GM12878 (cell line): ENCODE data around the gene CNOT3. TPM values are rescaled to one million over a fixed set of nuclear protein-coding genes. Genes with fewer than 3 reads are reported as not detected.
A peak's percentile ranks its signal among the peaks of the same experiment; 100 is the strongest.

Experiments used
- ATAC-seq: fragments of 200-7000 bp; cut with Tn5 transposase; 3 replicates; pipeline ENCODE4 v1.9.1; 2020; ENCODE audit warnings: mild to moderate bottlenecking, moderate library complexity
- BruUV-seq: library from RNA; stranded (reverse); fragments of 400-500 nt; replicated peaks from 2 replicates; lab custom pipeline; 2021; lab: Mats Ljungman, UMichigan
- CTCF ChIA-PET: fragments of 300-600 bp; sonication (Branson Sonifier 250); formaldehyde crosslinking; extraction: SDS; loops from one replicate; lab custom pipeline; 2021; ENCODE audit warnings: inconsistent platforms; lab: Yijun Ruan, JAX
- POLR2A ChIA-PET: fragments of 350-600 bp; formaldehyde crosslinking; extraction: SDS; loops from one replicate; lab custom pipeline; 2021; ENCODE audit warnings: inconsistent platforms; lab: Charles Lee
- RAD21 ChIA-PET: fragments of 300-600 bp; sonication (Branson Sonifier 250); formaldehyde crosslinking; loops from one replicate; lab custom pipeline; 2023; ENCODE audit warnings: antibody characterized with exemption; ENCODE audit not compliant: unreplicated experiment; lab: Charles Lee
- SMC1A ChIA-PET: fragments of 300-600 bp; sonication (Branson Sonifier 250); formaldehyde crosslinking; loops from one replicate; lab custom pipeline; 2023; ENCODE audit not compliant: unreplicated experiment, uncharacterized antibody; lab: Charles Lee
- DNase-seq: peaks from one replicate; pipeline ENCODE4 v3.0.0-alpha.2; 2011; ENCODE audit warnings: low read depth, low spot score
- FAIRE-seq: peaks from 3 replicates; lab custom pipeline; 2011; peaks lifted over from hg19 to GRCh38; lab: Jason Lieb, UNC
- H2AFZ ChIP-seq: 2 replicates; pipeline ENCODE4 v1.6.0; 2011; ENCODE audit warnings: low read depth, low read length, control low read depth; ENCODE audit not compliant: control insufficient read depth
- H3K27ac ChIP-seq: 2 replicates; pipeline ENCODE4 v1.5.1; 2011; ENCODE audit warnings: control low read depth; ENCODE audit not compliant: control insufficient read depth, insufficient read depth
- H3K27me3 ChIP-seq, 2 experiments: replicated peaks in 1 of 2; 2 replicates each; pipeline versions ENCODE4 v1.6.0 to v1.6.1; 2011; ENCODE audit warnings: low read length in 1 of 2; ENCODE audit not compliant: control insufficient read depth in 2 of 2, insufficient read depth in 2 of 2
- H3K36me3 ChIP-seq, 2 experiments: 2 replicates each; pipeline ENCODE4 v1.5.1; 2011; ENCODE audit warnings: low read length in 1 of 2; ENCODE audit not compliant: control insufficient read depth in 2 of 2, insufficient read depth in 2 of 2
- H3K4me1 ChIP-seq: 2 replicates; pipeline ENCODE4 v1.6.1; 2011; ENCODE audit warnings: mild to moderate bottlenecking, low read length, moderate library complexity, mixed read lengths; ENCODE audit not compliant: control insufficient read depth, insufficient read depth
- H3K4me2 ChIP-seq: 2 replicates; pipeline ENCODE4 v1.6.0; 2011; ENCODE audit warnings: control low read depth; ENCODE audit not compliant: control insufficient read depth, insufficient read depth
- H3K4me3 ChIP-seq: fragments of 200-600 bp; sonication (generic); 2 replicates; pipeline ENCODE4 v1.5.1; 2016
- H3K79me2 ChIP-seq: 2 replicates; pipeline ENCODE4 v1.6.0; 2011; ENCODE audit warnings: low read length; ENCODE audit not compliant: control insufficient read depth, insufficient read depth
- H3K9ac ChIP-seq: 2 replicates; pipeline ENCODE4 v1.8.0; 2011; ENCODE audit warnings: low read length, control low read depth, mixed read lengths; ENCODE audit not compliant: control insufficient read depth, insufficient read depth
- H3K9me3 ChIP-seq: replicated peaks from 3 replicates; pipeline ENCODE4 v1.5.1; 2011; ENCODE audit warnings: mild to moderate bottlenecking, low read length; ENCODE audit not compliant: control insufficient read depth, insufficient read depth
- H4K20me1 ChIP-seq: 2 replicates; pipeline ENCODE4 v1.6.0; 2011; ENCODE audit not compliant: control insufficient read depth, insufficient read depth
- POLR2A ChIP-seq: IDR thresholded peaks from 2 replicates; pipeline ENCODE4 v1.6.1; 2011; ENCODE audit warnings: low read depth, mild to moderate bottlenecking, low read length
- SIX5 ChIP-seq: IDR thresholded peaks from 2 replicates; pipeline ENCODE4 v1.6.1; 2011; ENCODE audit warnings: mild to moderate bottlenecking, low read depth, low read length, moderate library complexity; ENCODE audit not compliant: severe bottlenecking
- WGBS: methylation state at CpG from one replicate; pipeline ENCODE4 v1.1.6; 2016; ENCODE audit warnings: low lambda C conversion rate; ENCODE audit not compliant: insufficient replicate concordance, insufficient coverage; ENCODE audit errors: missing lambda C conversion rate; 5-methylcytosine and 5-hydroxymethylcytosine counted together
- in situ Hi-C: fragments of 300-500 bp; cut with MboI; formaldehyde crosslinking; loops from 9 replicates; pipeline ENCODE4 v1.14.3; 2018; ENCODE audit warnings: mixed read lengths
- intact Hi-C: fragments of 100-400 bp; cut with micrococcal nuclease; formaldehyde crosslinking; loops from one replicate; pipeline ENCODE4 v1.14.2; 2022; ENCODE audit not compliant: unreplicated experiment
- polyA plus RNA-seq, 11 experiments: library from polyadenylated mRNA; depleted of rRNA in 4 of 11; unstranded in 6 of 11; stranded (reverse) in 5 of 11; fragments of >200 nt; fragmentation: Nextera tagmentation in 4 of 11; fragmentation: Illumina TruSeq in 1 of 11; extraction: Ambion mirVana in 4 of 11; extraction: Trizol in 1 of 11; gene quantifications; 1 replicate in 1 of 11; 2 replicates in 10 of 11; pipeline versions ENCODE4 v1.2.1 to v1.2.3, GENCODE V29; 2011 to 2016; ENCODE audit warnings: inconsistent platforms in 2 of 11, missing spikeins in 2 of 11, low read depth in 1 of 11
- total RNA-seq, 4 experiments: library from RNA; depleted of rRNA in 3 of 4; stranded (reverse); fragments of >200 nt in 3 of 4; fragmentation: Illumina TruSeq in 1 of 4; extraction: Trizol in 1 of 4; gene quantifications; 2 replicates each; pipeline versions ENCODE4 v1.2.1 to v1.2.3, GENCODE V29; 2013 to 2021
- TF ChIP-seq, protein P1 (sequence below): IDR thresholded peaks from 2 replicates; pipeline ENCODE4 v1.6.1; 2012; ENCODE audit warnings: low read length, inconsistent platforms

The CNOT3 gene
- total and polyA plus RNA-seq, 10 of the 15 experiments (the other 5 are each of a cell fraction or from before 2014, with no cell fraction given), result 0.14 to 45.1 (median 14.0) TPM

DNA sequence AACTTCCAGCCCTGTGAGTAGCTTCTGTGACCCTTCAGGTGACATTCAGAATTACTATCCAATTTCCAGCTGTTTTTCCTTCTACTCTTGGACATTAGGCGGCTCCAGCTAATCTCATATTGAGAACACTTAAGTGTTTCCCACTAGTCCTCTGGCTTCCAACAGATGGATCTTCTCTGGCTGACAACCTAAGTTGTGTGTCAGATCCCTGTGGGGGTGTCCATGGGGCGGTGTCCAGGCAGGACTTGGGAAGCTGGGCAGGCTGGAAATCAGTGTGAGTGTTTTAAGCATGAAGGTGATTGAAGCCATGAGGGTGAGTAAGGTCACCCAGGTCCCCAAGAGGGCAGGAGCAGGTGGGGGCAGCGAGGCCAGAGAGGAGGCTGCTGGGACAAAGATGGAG lies 10.1 kb downstream of the CNOT3 start:
- ATAC-seq (no peak), FAIRE-seq (no peak), DNase-seq (no peak)
- POLR2A ChIA-PET, result interaction anchor here (2.0 kb wide), 1 partner anchor 11 kb away, joined by 6 read pairs; the partner anchor contains the start of gene LENG1
- Histone ChIP-seq H3K4me3 (no peak overlapping the region), H3K27ac (no peak overlapping the region), H3K9ac (no peak overlapping the region), H3K4me2 (no peak overlapping the region), H3K79me2 (no peaks in the 10 kb centered on the region), H3K36me3 (peaks cover 40 to 45% of the 10 kb centered on the region in 2 experiments; a peak in 3 of 4 replicates), H2AFZ (no peak overlapping the region), H3K4me1 (no peaks in the 10 kb centered on the region), H4K20me1 (no peaks in the 10 kb centered on the region), H3K9me3 (no peaks in the 10 kb centered on the region), H3K27me3 (no peaks in the 10 kb centered on the region)
- SMC1A ChIA-PET, result interaction anchor here (0.6 kb wide), 1 partner anchor 1979 kb away, joined by 3 read pairs; no protein-coding TSS in a partner anchor
- CTCF ChIA-PET, result no interaction called here
- RAD21 ChIA-PET, result no interaction called here
- 0 out of 2 replicates have a peak, but pooled peaks have one; percentile 7 for TF ChIP-seq POLR2A
- TF ChIP-seq SIX5, result no peak
- in situ Hi-C loops (loop anchor here (25.0 kb wide), 1 partner anchor 1515 kb away; the partner anchor contains the start of gene U2AF2), intact Hi-C loops (no loop called here)
- 98% methylated on average over 3 of the region's 3 CpGs for WGBS
- BruUV-seq, result no TSS peak

DNA sequence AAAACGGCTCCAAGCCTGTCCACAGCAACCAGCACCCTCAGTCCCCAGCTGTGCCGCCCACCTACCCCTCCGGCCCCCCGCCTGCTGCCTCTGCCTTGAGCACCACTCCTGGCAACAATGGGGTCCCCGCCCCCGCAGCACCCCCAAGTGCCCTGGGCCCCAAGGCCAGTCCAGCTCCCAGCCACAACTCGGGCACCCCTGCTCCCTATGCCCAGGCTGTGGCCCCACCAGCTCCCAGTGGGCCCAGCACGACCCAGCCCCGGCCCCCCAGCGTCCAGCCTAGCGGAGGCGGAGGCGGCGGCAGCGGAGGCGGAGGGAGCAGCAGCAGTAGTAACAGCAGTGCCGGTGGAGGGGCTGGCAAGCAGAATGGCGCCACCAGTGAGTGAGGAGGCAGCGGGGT lies 10.6 kb downstream of the CNOT3 start:
- intact Hi-C loops (no loop called here), in situ Hi-C loops (loop anchor here (25.0 kb wide), 1 partner anchor 1514 kb away; the partner anchor contains the start of gene U2AF2)
- no peaks in the 10 kb centered on the region for H4K20me1 ChIP-seq
- H3K27me3 ChIP-seq, result no peaks in the 10 kb centered on the region
- no peak overlapping the region for H3K9ac ChIP-seq
- H3K4me2 ChIP-seq, result no peak overlapping the region
- 0 out of 2 replicates have a peak, but pooled peaks have one; percentile 27 for TF ChIP-seq POLR2A
- TF ChIP-seq, protein P1, sequence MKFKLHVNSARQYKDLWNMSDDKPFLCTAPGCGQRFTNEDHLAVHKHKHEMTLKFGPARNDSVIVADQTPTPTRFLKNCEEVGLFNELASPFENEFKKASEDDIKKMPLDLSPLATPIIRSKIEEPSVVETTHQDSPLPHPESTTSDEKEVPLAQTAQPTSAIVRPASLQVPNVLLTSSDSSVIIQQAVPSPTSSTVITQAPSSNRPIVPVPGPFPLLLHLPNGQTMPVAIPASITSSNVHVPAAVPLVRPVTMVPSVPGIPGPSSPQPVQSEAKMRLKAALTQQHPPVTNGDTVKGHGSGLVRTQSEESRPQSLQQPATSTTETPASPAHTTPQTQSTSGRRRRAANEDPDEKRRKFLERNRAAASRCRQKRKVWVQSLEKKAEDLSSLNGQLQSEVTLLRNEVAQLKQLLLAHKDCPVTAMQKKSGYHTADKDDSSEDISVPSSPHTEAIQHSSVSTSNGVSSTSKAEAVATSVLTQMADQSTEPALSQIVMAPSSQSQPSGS, result no peak
- CTCF ChIA-PET, result no interaction called here
- RAD21 ChIA-PET, result no interaction called here
- no peaks in the 10 kb centered on the region for H3K79me2 ChIP-seq
- FAIRE-seq (no peak), DNase-seq (no peak), ATAC-seq (no peak)
- H3K36me3 ChIP-seq, result peaks cover 37 to 43% of the 10 kb centered on the region in 2 experiments; a peak in 3 of 4 replicates
- no peak overlapping the region for H2AFZ ChIP-seq
- 98% methylated on average over 13 of the region's 19 CpGs for WGBS
- H3K4me1 ChIP-seq, result no peaks in the 10 kb centered on the region
- H3K9me3 ChIP-seq, result no peaks in the 10 kb centered on the region
- no peak overlapping the region for H3K4me3 ChIP-seq
- SMC1A ChIA-PET, result no interaction called here
- POLR2A ChIA-PET, result interaction anchor here (2.0 to 3.1 kb wide), 2 partner anchors 11 kb away, joined by 6 to 8 read pairs; partner anchors contain the start of gene LENG1
- BruUV-seq, result no TSS peak
- H3K27ac ChIP-seq, result no peak overlapping the region
